GM23338 (cell line): ENCODE results near the gene SPI1.

ENCODE experiments used
- CREB1 ChIP-seq: fragments of 250-450 bp; sonication (Bioruptor Pico); IDR thresholded peaks from 2 replicates; pipeline ENCODE4 v1.5.0; 2020; ENCODE audit warnings: low read depth, mild to moderate bottlenecking, moderate library complexity
- EZH2 ChIP-seq: fragments of 200-600 bp; sonication (generic); IDR thresholded peaks from one replicate; pipeline ENCODE4 v1.8.0; 2017; ENCODE audit warnings: antibody characterized with exemption, mild to moderate bottlenecking, low read depth; ENCODE audit not compliant: unreplicated experiment
- JUNB ChIP-seq: IDR thresholded peaks from one replicate; pipeline ENCODE4 v1.6.1; 2016; ENCODE audit warnings: antibody characterized with exemption; ENCODE audit not compliant: unreplicated experiment
- TF ChIP-seq, protein P1 (sequence below), 2 experiments: fragments of 200-600 bp in 1 of 2; sonication (generic) in 1 of 2; conservative IDR thresholded peaks; 2 replicates each; pipeline versions ENCODE4 v1.5.1 to v1.6.1; 2016 to 2017; ENCODE audit warnings: antibody characterized with exemption in 2 of 2, low read depth in 2 of 2, mild to moderate bottlenecking in 2 of 2, moderate library complexity in 1 of 2

DNA sequence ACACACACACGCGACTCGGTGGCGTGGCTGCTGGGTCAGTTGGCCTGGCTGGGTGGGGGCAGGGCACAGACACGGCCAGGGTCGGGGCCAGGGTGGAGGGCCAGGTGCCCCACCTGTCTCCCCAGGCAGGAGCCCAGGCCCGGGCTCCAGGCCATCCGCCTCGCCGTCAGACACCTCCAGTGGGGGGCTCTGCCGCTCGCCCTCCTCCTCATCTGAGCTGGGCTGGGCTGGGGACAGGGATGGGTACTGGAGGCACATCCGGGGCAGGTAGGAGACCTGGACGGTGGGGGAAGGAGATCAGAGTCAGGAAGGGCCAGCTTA, 19.7 kb downstream of the SPI1 start:
- TF ChIP-seq, protein P1, sequence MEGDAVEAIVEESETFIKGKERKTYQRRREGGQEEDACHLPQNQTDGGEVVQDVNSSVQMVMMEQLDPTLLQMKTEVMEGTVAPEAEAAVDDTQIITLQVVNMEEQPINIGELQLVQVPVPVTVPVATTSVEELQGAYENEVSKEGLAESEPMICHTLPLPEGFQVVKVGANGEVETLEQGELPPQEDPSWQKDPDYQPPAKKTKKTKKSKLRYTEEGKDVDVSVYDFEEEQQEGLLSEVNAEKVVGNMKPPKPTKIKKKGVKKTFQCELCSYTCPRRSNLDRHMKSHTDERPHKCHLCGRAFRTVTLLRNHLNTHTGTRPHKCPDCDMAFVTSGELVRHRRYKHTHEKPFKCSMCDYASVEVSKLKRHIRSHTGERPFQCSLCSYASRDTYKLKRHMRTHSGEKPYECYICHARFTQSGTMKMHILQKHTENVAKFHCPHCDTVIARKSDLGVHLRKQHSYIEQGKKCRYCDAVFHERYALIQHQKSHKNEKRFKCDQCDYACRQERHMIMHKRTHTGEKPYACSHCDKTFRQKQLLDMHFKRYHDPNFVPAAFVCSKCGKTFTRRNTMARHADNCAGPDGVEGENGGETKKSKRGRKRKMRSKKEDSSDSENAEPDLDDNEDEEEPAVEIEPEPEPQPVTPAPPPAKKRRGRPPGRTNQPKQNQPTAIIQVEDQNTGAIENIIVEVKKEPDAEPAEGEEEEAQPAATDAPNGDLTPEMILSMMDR (conservative IDR thresholded peaks at IDR 0.05; ENCODE audit: low read depth in 2 of 2): no peak
- TF ChIP-seq EZH2 (no peak), CREB1 (CRISPR knock-in tag) (no peak), JUNB (no peak)
